ENCODE data around the gene OGDH. TPM values are rescaled to one million over a fixed set of nuclear protein-coding genes. Genes with fewer than 3 reads are reported as not detected.

OGDH gene
- total RNA-seq, 4 donors from 2014 or later: 98.6 to 146 (median 127) TPM

GRCh38 chr7:44703921-44704320, 97.5 kb downstream of the OGDH start:
- Histone ChIP-seq H3K36me3 (peaks cover 80% of the 10 kb centered on the region), H3K4me1 (no peaks in the 10 kb centered on the region), H3K4me3 (no peak overlapping the region), H3K9me3 (no peaks in the 10 kb centered on the region), H3K27ac (no peak overlapping the region), H3K27me3 (no peaks in the 10 kb centered on the region)
- DNase-seq (ENCODE audit: low spot score in 2 of 2): no peak
- WGBS: 69% methylated on average over 1 of the region's 1 CpG
- no peak for TF ChIP-seq EP300 (IDR thresholded peaks at IDR 0.05)
- TF ChIP-seq POLR2AphosphoS5 (IDR thresholded peaks at IDR 0.05): no peak
- no peak for TF ChIP-seq POLR2A (IDR thresholded peaks at IDR 0.05)
- no peak for TF ChIP-seq CTCF (IDR thresholded peaks at IDR 0.05)

DNA sequence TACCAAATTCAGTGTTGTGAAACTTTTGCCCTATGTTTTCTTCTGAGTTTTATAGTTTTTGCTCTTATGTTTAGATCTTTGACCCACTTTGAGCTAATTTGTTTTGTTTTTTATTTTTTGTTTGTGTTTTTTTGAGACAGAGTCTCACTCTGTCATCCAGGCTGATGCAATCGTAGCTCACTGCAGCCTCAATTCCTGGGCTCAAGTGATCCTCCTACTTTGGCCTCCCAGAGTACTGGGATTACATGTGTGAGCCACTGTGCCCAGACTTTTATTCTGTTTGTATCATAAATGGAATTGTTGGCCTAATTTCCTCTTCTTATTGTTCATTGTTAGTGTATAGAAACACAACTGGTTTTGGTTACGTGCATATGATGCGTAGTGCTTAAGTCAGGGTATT, 99.0 kb downstream of the OGDH start:
- Histone ChIP-seq H3K27ac (no peak overlapping the region), H3K9me3 (no peaks in the 10 kb centered on the region), H3K4me3 (no peak overlapping the region), H3K27me3 (no peaks in the 10 kb centered on the region), H3K4me1 (no peaks in the 10 kb centered on the region), H3K36me3 (peaks cover 76% of the 10 kb centered on the region)
- no peak for DNase-seq (ENCODE audit: low spot score in 2 of 2)
- TF ChIP-seq CTCF (IDR thresholded peaks at IDR 0.05) (no peak), POLR2A (IDR thresholded peaks at IDR 0.05) (no peak), EP300 (IDR thresholded peaks at IDR 0.05) (no peak), POLR2AphosphoS5 (IDR thresholded peaks at IDR 0.05) (no peak)
- WGBS: 94% methylated on average over 3 of the region's 3 CpGs

DNA sequence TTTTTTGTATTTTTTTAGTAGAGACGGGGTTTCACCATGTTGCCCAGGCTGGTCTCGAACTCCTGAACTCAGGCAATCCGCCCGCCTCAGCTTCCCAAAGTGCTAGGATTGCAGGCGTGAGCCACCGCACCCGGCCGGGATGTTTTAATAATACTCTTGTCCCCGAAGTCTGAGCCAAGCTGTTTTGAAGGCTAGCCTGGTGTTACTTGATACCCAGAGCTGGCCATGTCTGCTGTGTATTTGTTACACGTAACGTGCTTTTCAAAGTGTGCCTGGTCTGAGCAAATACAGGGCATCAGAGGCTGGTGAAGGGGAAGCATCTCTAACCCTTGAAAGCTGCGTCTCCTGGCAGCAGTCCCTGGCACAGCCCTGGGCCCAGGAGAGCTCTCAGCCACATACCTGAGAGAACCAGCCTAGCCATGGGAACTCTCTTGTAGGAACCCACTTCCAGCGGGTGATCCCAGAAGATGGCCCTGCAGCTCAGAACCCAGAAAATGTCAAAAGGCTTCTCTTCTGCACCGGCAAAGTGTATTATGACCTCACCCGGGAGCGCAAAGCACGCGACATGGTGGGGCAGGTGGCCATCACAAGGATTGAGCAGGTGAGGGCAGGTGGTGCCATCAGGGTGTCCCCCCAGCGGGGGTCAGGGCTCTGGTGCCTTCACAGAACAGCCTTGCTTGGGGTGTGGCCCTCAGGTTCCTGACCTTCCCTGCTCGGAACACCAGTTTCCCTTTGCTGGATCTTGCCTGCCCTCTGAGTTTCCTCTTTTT, 100.5 kb downstream of the OGDH start:
- TF ChIP-seq POLR2AphosphoS5 (IDR thresholded peaks at IDR 0.05) (no peak), EP300 (IDR thresholded peaks at IDR 0.05) (no peak), POLR2A (IDR thresholded peaks at IDR 0.05) (no peak), CTCF (IDR thresholded peaks at IDR 0.05) (no peak)
- Histone ChIP-seq H3K9me3 (no peaks in the 10 kb centered on the region), H3K4me1 (no peaks in the 10 kb centered on the region), H3K27ac (no peak overlapping the region), H3K36me3 (peaks cover 61% of the 10 kb centered on the region), H3K27me3 (no peaks in the 10 kb centered on the region), H3K4me3 (no peak overlapping the region)
- 97% methylated on average over 20 of the region's 20 CpGs for WGBS
- DNase-seq (ENCODE audit: low spot score in 2 of 2): peak in 1 of 2 donors; percentile 6

GRCh38 chr7:44707558-44708230, 101.3 kb downstream of the OGDH start:
- no peaks in the 10 kb centered on the region for H3K9me3 ChIP-seq
- H3K36me3 ChIP-seq: peaks cover 54% of the 10 kb centered on the region
- H3K4me3 ChIP-seq: no peak overlapping the region
- WGBS: 90% methylated on average over 7 of the region's 21 CpGs
- H3K4me1 ChIP-seq: no peaks in the 10 kb centered on the region
- peak in 1 of 2 donors; percentile 58 for DNase-seq (ENCODE audit: low spot score in 2 of 2)
- TF ChIP-seq POLR2A (IDR thresholded peaks at IDR 0.05) (no peak), EP300 (IDR thresholded peaks at IDR 0.05) (no peak), CTCF (IDR thresholded peaks at IDR 0.05) (no peak), POLR2AphosphoS5 (IDR thresholded peaks at IDR 0.05) (no peak)
- H3K27ac ChIP-seq: no peak overlapping the region
- H3K27me3 ChIP-seq: no peaks in the 10 kb centered on the region

Data from suprapubic skin (tissue), 4 donors.